Coronary artery (tissue), 2 donors: Measurements from ENCODE around the gene DGKQ.

Experiments used
- DNase-seq: peaks from one replicate; pipeline ENCODE4 v3.0.0-alpha.2; 2017; ENCODE audit warnings: low spot score
- H3K27ac ChIP-seq, 2 donors: fragments of 200-600 bp; sonication (generic); one replicate each; pipeline ENCODE4 v1.5.1; 2016 to 2019
- H3K4me3 ChIP-seq: fragments of 200-600 bp; sonication (generic); 2 replicates; pipeline ENCODE4 v1.5.1; 2016; ENCODE audit warnings: mild to moderate bottlenecking, moderate library complexity
- TF ChIP-seq, protein P1 (sequence below): fragments of 200-600 bp; sonication (generic); IDR thresholded peaks from one replicate; pipeline ENCODE4 v1.5.1; 2019; ENCODE audit warnings: antibody characterized with exemption

Gene DGKQ

DNA sequence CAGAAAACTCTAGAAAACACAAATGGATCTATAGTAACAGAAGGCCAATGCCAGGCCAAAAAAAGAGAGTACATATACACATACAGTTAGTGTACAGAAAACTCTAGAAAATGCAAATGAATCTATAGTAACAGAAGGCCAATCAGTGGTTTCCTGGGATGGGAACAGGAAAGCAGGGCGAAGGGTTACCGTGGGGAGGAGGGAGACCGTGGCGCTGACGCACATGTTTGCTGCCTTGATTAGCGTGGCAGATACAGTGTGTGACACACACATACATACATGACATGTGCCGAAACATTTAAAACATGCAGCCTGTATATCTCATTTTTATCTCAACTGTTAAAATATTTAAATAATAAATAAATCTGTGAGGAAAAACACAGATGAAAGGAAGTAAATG is 55.9 kb downstream of the DGKQ start:
- Histone ChIP-seq H3K27ac (no peak overlapping the region), H3K4me3 (no peak overlapping the region)
- TF ChIP-seq, protein P1, sequence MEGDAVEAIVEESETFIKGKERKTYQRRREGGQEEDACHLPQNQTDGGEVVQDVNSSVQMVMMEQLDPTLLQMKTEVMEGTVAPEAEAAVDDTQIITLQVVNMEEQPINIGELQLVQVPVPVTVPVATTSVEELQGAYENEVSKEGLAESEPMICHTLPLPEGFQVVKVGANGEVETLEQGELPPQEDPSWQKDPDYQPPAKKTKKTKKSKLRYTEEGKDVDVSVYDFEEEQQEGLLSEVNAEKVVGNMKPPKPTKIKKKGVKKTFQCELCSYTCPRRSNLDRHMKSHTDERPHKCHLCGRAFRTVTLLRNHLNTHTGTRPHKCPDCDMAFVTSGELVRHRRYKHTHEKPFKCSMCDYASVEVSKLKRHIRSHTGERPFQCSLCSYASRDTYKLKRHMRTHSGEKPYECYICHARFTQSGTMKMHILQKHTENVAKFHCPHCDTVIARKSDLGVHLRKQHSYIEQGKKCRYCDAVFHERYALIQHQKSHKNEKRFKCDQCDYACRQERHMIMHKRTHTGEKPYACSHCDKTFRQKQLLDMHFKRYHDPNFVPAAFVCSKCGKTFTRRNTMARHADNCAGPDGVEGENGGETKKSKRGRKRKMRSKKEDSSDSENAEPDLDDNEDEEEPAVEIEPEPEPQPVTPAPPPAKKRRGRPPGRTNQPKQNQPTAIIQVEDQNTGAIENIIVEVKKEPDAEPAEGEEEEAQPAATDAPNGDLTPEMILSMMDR = no peak
- DNase-seq = no peak

- no peak overlapping the region for H3K27ac ChIP-seq
Observed at GRCh38 chr4:915595-915994, 57.8 kb downstream of the DGKQ start.

DNA sequence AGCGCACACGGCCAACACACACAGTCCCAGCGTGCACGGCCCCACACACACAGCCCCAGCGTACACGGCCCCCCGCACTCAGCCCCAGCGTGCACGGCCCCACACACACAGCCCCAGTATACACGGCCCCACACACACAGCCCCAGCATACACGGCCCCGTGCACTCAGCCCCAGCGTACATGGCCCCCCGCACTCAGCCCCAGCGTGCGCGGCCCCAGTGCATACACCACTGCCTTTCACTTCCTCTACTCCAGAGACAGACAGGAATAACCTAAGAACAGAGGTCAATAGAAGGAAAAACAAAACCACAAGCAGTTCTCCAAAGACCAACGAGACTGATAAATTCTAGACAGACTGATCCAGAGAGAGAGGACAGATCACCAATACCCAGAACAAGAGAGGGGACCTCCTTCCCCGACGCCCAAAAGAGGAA is 58.3 kb downstream of the DGKQ start:
- Histone ChIP-seq H3K4me3 (peak overlapping the region; percentile 14), H3K27ac (no peak overlapping the region)
- TF ChIP-seq, protein P1 = no peak
- DNase-seq = no peak

More at GRCh38 chr4:915595-915994, 57.8 kb downstream of the DGKQ start:
- H3K4me3 ChIP-seq = peak overlapping the region; percentile 14
- TF ChIP-seq, protein P1 = no peak
- no peak for DNase-seq

DNA sequence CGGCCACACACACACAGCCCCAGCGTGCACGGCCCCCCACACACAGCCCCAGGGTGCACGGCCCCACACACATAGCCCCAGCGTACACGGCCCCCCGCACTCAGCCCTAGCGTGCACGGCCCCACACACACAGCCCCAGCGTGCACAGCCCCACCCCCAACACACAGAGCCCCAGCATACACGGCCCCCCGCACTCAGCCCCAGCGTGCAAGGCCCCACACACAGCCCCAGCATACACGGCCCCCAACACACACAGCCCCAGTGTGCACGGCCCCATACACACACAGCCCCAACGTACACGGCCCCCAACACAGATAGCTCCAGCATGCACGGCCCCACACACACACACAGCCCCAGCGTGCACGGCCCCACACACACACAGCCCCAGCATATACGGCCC is 58.8 kb downstream of the DGKQ start:
- Histone ChIP-seq H3K27ac (no peak overlapping the region), H3K4me3 (no peak overlapping the region)
- DNase-seq = no peak
- TF ChIP-seq, protein P1 = no peak

GRCh38 chr4:913280-913618 is 60.1 kb downstream of the DGKQ start:
- H3K27ac ChIP-seq = no peak overlapping the region
- DNase-seq = no peak
- TF ChIP-seq, protein P1 = no peak
- H3K4me3 ChIP-seq = no peak overlapping the region

GRCh38 chr4:912548-913279 is 60.7 kb downstream of the DGKQ start:
- Histone ChIP-seq H3K27ac (no peak overlapping the region), H3K4me3 (no peak overlapping the region)
- TF ChIP-seq, protein P1 = no peak
- no peak for DNase-seq

DNA sequence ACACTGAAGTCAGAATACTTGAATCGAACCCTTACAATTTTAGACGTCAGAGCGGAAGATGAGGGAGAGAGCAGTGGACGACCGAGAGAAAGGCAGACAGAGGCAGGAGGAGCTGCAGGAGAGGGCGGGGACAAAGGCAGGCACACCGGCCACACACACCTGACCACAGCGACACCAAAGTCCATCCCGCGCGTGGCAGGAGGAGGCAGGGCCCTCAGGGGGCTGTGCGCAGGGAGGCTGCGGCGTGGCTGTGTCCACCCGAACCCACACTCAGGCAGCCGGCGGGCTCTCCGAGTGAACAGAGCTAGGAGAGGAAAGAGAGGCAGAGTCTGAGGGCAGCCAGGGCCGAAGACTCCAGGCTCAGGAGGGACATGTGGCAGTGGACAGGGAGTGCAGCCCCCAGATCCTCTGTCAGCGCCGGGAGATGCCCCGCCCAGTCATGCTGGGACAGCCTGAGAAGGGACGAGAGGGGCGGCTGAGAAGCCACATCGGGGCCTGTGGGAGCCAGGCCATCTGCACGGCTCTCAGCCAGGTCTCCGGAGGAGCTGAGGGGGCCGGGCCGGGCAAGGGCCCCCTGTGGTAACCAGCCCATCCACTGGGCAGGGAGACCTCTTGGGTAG is 61.4 kb downstream of the DGKQ start:
- Histone ChIP-seq H3K27ac (no peak overlapping the region), H3K4me3 (no peak overlapping the region)
- DNase-seq = no peak
- TF ChIP-seq, protein P1 = no peak
